GM18861 (cell line): Measurements from ENCODE around the gene LYPLA2.
"Not testable (repeated sequence)": the region's sequence is repeated elsewhere in the genome, so short reads cannot be mapped to it uniquely, and the experiment has no call there.

Experiments
- ATAC-seq: cut with Tn5 transposase; IDR thresholded peaks from one replicate; pipeline ENCODE4 v1.9.1; 2021; ENCODE audit not compliant: unreplicated experiment

The LYPLA2 gene

DNA sequence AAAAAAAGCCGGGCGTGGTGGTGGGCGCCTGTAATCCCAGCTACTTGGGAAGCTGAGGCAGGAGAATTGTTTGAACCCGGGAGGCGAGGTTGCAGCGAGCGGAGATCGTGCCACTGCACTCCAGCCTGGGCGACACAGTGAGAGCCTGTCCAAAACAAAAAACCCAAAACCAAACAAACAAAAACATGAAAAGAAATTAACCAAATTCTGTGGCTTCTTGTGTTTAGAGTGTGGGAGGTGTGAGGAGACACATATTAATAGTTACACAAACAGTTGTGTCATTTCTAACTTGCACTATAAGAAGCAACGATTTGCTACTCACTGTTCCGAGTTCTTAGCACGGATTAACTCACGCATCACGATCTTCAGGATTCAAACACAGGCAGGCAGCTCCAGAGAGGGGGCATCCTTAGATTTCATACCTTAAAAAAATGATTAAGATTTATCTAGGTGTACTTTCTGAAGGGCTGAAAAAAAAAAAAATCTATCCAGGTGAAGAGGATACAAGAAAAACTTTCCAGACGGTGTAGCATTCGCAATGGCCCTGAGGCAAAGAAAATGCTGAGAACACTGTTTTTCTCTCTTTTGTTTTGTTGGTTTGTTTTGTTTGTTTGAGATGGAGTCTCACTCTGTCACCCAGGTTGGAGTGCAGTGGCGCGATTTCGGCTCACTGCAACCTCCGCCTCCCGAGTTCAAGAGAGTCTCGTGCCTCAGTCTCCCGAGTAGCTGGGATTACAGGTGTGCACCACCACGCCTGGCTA, 35.0 kb downstream of the LYPLA2 start:
- ATAC-seq = no peak

DNA sequence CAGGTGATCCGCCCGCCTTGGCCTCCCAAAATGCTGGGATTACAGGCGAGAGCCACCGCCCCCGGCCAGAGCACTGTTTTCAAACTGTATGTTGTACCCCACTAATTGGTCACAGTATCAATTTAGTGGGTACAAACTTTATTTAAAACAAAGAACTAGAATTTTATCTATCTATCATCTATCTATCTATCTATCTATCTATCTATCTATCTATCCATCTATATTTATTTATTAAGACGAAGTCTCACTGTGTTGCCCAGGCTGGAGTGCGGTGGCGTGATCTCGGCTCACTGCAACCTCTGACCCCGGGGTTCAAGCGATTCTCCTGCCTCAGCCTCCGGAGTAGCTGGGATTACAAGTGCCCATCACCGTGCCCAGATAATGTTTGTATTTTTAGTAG, 35.6 kb downstream of the LYPLA2 start:
- not testable (repeated sequence) for ATAC-seq

DNA sequence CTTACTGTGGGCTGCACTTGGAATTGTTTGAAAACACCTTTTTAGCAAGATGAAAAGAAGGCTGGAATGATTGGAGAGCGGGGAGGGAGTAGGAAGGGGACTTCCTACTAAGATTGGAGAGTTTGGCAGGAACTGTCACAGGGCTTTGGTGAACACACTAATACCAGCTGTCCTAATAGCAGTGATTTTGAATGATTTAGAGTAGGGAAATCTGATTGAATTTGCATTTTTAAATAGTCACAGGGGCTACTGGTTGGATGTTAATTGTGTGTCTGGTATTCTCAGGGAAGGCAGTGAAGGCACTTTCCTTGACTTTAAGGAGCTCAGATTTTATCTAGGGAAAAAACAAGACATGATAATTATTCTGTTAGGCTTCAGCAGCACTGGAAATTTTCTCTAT, 36.8 kb downstream of the LYPLA2 start:
- no peak for ATAC-seq

DNA sequence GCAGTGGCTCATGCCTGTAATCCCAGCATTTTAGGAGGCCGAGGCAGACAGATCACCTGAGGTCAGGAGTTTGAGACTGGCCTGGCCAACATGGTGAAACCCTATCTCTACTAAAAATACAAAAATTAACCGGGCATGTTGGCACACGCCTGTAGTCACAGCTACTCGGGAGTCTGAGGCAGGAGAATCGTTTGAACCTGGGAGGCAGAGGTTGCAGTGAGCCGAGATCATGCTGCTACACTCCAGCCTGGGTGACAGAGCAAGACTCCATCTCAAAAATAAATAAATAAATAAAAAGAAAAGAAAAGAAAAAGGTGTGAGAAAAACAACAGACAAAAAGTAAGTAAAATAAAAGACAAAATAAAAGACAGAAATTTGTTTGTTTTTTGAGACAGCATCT, 43.2 kb downstream of the LYPLA2 start:
- ATAC-seq = not testable (repeated sequence)

DNA sequence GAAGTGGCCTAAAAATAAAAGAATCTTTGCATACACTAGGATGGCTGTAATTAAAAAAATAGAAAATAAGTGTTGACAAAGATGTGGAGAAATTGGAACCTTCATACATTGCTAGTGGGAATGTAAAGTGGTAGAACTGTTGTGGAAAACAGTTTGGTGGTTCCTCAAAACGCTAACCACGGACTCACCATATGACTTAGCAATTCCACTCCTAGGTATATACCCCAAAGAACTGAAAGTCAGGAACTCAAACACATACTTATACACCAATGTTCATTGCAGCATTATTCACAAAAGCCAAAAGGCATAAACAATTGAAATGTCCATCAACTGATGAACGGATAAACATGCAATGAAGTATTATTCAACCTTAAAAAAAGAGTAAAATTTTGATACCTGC, 45.1 kb downstream of the LYPLA2 start:
- ATAC-seq = no peak

DNA sequence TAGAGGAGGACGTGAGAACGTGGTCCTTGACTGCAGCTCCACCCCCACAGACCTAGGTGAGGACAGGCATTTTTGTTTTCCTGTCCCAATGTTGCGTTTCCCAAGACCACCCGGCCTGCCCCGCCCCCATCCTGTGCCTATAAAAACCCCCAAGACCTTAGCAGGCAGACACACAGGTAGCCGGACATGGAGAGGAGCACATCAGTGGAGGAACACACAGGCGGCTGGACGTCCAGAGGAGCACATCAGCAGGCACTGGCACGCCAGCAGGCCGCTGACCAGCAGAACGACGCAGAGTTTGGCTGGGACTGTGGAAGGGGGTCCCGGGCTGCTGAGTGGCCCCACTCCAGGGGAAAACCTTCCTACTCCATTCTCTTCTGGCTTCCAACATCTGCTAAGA, 47.0 kb downstream of the LYPLA2 start:
- no peak for ATAC-seq

DNA sequence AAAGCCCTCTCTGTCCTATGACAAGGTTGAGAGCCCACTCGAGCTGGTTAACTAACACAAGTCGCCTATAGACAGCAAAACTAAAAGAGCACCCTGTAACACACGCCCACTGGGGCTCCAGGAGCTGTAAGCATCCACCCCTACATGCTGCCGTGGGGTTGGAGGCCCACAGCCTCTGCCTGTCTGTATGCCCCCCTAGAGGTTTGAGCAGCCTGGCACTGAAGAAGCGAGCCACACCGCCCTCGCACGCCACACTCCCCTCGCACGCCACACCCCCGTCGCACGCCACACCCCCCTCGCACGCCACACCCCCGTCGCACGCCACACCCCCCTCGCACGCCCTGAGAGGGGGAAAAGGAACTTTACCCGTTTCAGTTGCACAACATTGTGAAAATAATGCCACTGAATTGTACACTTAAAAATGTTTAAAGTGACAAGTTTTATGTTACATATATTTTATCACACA, 47.5 kb downstream of the LYPLA2 start:
- ATAC-seq = no peak

DNA sequence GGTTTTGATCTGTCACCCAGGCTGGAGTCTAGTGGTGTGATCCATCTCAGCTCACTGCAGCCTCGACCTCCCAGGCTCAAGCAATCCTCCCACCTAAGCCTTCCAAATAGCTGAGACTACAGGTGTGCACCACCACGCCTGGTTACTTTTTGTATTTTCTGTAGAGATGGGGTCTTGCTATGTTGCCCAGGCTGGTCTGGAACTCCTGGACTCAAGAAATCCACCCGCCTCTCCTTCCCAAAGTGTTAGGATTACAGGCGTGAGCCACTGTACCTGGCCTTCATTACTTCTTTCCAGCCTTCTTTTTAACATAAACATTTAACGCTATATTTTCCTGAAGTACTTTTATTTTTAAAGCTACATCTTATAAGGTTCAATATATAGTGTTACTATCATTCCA, 52.7 kb downstream of the LYPLA2 start:
- ATAC-seq = no peak
